ENCODE data around the gene CYP2U1.
"Not testable (repeated sequence)": the region's sequence is repeated elsewhere in the genome, so short reads cannot be mapped to it uniquely, and the experiment has no call there.

CYP2U1 gene

GRCh38 chr4:107922486-107923473 is 8.6 kb upstream of the CYP2U1 start:
- DNase-seq (ENCODE audit: extremely low read depth, low read depth), result no peak
- TF ChIP-seq CTCF (IDR thresholded peaks at IDR 0.05; ENCODE audit: low read depth, low read length), result no peak

- not testable (repeated sequence) for DNase-seq (ENCODE audit: extremely low read depth, low read depth)
Measured at GRCh38 chr4:107925713-107926112, 5.6 kb upstream of the CYP2U1 start.

- DNase-seq (ENCODE audit: extremely low read depth, low read depth), result not testable (repeated sequence)
Measured at GRCh38 chr4:107926875-107927274, 4.5 kb upstream of the CYP2U1 start.

- DNase-seq (ENCODE audit: extremely low read depth, low read depth), result no peak
- no peak for TF ChIP-seq CTCF (IDR thresholded peaks at IDR 0.05; ENCODE audit: low read depth, low read length)
Measured at GRCh38 chr4:107931775-107932321, 499 bp downstream of the CYP2U1 start.

GRCh38 chr4:107935246-107935645 is 3.9 kb downstream of the CYP2U1 start:
- no peak for DNase-seq (ENCODE audit: extremely low read depth, low read depth)
- TF ChIP-seq CTCF (IDR thresholded peaks at IDR 0.05; ENCODE audit: low read depth, low read length), result no peak

GRCh38 chr4:107937040-107937439 is 5.7 kb downstream of the CYP2U1 start:
- DNase-seq (ENCODE audit: extremely low read depth, low read depth), result no peak
- TF ChIP-seq CTCF (IDR thresholded peaks at IDR 0.05; ENCODE audit: low read depth, low read length), result no peak

- DNase-seq (ENCODE audit: extremely low read depth, low read depth), result no peak
- TF ChIP-seq CTCF (IDR thresholded peaks at IDR 0.05; ENCODE audit: low read depth, low read length), result no peak
Measured at GRCh38 chr4:107939307-107939706, 8.0 kb downstream of the CYP2U1 start.

GRCh38 chr4:107945809-107946208 is 14.5 kb downstream of the CYP2U1 start:
- DNase-seq (ENCODE audit: extremely low read depth, low read depth), result no peak
- no peak for TF ChIP-seq CTCF (IDR thresholded peaks at IDR 0.05; ENCODE audit: low read depth, low read length)
